HFFc6 (cell line): ENCODE data around the gene SURF2. TPM values are rescaled to one million over a fixed set of nuclear protein-coding genes. Genes with fewer than 3 reads are reported as not detected.

ENCODE experiments used
- DNase-seq: peaks from one replicate; pipeline ENCODE4 v3.0.0-alpha.2; 2018
- H3K27ac Mint-ChIP-seq: 2 replicates; pipeline ENCODE4 v1.8.0; 2020; ENCODE audit warnings: mild to moderate bottlenecking, mixed read lengths
- H3K27me3 Mint-ChIP-seq: 2 replicates; pipeline ENCODE4 v1.8.0; 2021; ENCODE audit warnings: mild to moderate bottlenecking, moderate library complexity, mixed read lengths; ENCODE audit not compliant: insufficient read depth
- H3K36me3 Mint-ChIP-seq: 2 replicates; pipeline ENCODE4 v1.8.0; 2021; ENCODE audit warnings: low read depth, mixed read lengths
- H3K4me1 Mint-ChIP-seq: 2 replicates; pipeline ENCODE4 v1.8.0; 2020; ENCODE audit warnings: low read depth, mixed read lengths
- H3K4me3 Mint-ChIP-seq: 2 replicates; pipeline ENCODE4 v1.8.0; 2020; ENCODE audit warnings: mild to moderate bottlenecking, moderate library complexity, mixed read lengths
- H3K9me3 Mint-ChIP-seq: 2 replicates; pipeline ENCODE4 v1.8.0; 2020; ENCODE audit warnings: mild to moderate bottlenecking, mixed read lengths
- total RNA-seq, 6 experiments: library from RNA; stranded (reverse); fragmentation: NEBNext Ultra II Directional; extraction: Animal tissue kit (Norgen Biotek cat#: 25700); gene quantifications; 2 replicates in 1 of 6; 3 replicates in 5 of 6; pipeline ENCODE4 v1.2.3, GENCODE V29; 2021
- TF ChIP-seq, protein P1 (sequence below): fragments of 200-600 bp; sonication (generic); IDR thresholded peaks from 2 replicates; pipeline ENCODE4 v1.5.0; 2021; ENCODE audit warnings: antibody characterized with exemption, mild to moderate bottlenecking

The SURF2 gene
- total RNA-seq, 6 experiments from 2014 or later, result 16.6 to 20.9 (median 18.2) TPM

DNA sequence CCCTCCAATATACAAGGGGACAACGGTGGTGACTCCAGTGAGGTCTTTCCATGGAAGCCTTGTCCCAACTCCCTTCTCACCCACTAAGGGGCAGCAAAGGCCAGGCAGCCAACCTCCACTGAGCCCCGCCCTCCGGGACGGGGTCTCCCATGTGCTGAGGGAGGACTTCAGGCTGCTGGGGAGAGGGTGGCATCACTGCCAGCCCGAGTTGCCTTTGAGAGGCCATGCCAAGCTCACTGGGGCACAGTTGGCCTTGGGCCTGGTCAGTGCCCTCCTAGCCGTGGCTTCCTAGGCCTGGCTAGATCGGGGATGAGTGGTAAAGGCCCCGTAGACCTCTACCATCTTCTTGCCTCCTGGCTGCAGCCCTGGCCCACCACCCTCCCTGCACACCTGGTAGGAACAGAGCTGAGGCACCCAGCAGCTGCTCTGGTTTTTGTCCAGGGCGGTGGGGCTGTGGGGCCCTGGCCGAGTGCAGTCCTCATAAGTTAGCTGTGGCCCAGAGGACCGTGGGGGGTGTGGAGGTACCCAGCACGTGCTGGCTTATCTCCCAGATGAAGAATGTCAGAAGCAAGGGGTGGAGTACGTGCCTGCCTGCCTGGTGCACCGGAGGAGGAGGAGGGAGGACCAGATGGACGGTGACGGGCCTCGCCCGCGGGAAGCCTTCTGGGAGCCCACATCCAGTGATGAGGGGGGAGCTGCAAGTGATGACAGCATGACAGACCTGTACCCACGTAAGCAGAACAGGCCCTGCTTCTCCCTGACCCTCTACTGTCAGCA is 3.2 kb downstream of the SURF2 start:
- TF ChIP-seq, protein P1, sequence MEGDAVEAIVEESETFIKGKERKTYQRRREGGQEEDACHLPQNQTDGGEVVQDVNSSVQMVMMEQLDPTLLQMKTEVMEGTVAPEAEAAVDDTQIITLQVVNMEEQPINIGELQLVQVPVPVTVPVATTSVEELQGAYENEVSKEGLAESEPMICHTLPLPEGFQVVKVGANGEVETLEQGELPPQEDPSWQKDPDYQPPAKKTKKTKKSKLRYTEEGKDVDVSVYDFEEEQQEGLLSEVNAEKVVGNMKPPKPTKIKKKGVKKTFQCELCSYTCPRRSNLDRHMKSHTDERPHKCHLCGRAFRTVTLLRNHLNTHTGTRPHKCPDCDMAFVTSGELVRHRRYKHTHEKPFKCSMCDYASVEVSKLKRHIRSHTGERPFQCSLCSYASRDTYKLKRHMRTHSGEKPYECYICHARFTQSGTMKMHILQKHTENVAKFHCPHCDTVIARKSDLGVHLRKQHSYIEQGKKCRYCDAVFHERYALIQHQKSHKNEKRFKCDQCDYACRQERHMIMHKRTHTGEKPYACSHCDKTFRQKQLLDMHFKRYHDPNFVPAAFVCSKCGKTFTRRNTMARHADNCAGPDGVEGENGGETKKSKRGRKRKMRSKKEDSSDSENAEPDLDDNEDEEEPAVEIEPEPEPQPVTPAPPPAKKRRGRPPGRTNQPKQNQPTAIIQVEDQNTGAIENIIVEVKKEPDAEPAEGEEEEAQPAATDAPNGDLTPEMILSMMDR, result peak; percentile 56
- Mint-ChIP-seq H3K4me1 (peaks cover 26% of the 10 kb centered on the region), H3K4me3 (no peak overlapping the region), H3K9me3 (no peaks in the 10 kb centered on the region), H3K27ac (peak overlapping the region; percentile 42; the same call in 1 of the 2 replicates), H3K36me3 (peaks cover 34% of the 10 kb centered on the region), H3K27me3 (peaks cover 6% of the 10 kb centered on the region)
- DNase-seq, result no peak

DNA sequence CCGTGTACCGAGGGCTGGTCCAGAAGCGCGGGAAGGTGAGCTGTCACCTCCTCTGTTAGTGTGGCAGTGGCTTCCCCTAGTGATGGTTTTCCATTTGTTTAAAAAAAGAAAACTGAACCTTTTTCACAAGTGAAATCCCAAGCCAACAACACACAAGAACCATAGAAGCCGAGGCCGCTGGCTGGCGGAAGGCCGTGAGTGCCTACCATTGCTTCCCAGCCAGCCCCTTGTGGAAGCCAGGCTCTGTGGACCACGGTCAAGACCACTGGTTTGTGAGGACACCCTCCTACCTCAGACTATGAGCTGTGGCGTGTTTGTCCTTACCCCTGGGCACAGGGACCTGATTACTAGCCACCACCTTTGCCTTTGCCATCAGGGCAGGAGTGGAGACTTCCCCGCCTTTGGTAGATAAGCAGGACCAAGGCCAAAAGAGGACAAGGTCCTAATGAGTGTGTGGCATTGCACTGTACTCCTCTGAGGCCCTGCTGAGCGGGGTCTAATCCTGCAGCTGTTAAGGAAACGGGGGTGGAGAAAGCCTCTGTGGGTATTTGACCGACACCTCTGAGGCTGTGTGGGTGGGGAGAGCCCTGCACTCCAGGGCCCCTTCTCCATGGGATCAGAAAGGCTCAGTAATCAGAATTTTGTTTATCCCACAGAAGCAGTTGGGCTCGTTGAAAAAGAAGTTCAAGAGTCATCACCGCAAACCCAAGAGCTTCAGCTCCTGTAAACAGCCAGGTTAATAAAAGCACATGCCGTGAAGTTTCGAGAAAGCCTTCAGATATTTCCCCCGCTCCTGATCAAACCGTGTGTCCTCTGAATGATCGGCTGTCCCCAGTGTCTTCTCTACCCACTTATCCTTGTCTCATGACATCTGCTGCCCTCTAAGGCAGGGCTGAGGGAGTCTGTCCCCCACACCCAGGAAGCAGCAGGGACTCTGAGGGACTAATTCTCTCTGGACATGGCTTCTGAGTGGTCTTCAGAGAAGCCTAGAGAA is 4.3 kb downstream of the SURF2 start:
- Mint-ChIP-seq H3K4me3 (no peak overlapping the region; the same call in 1 of the 2 replicates), H3K27ac (peak overlapping the region; percentile 45), H3K9me3 (no peaks in the 10 kb centered on the region), H3K36me3 (peaks cover 34% of the 10 kb centered on the region), H3K4me1 (peaks cover 19% of the 10 kb centered on the region), H3K27me3 (peaks cover 6% of the 10 kb centered on the region)
- TF ChIP-seq, protein P1, result no peak
- DNase-seq, result no peak

DNA sequence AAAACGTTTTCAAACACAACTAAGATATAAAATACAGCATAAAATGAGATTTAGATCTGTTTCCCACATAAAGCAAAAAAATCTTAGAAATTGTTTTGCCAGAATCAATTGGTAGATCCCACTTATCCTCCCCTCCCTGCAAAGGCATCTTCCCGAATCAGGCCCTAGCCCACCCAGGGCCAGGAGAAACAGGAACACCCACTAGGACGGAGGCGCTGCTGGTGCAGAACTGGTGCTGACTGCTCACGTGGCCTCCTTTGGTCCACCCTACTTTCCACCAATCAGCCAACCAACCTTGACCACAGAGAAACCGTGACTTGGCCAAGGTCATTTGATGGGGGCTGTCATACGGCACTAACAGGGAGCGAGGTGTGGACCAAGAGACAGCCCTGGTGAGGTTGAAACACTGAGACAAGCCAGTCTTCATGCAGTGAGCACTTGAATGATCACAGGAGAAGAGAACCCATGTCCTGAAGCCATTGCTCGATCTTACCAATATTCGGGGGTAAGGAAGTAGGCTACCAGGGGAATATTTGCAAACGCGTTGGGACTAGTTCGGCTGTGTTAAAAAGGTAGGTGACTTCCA is 5.2 kb downstream of the SURF2 start:
- no peak for DNase-seq
- Mint-ChIP-seq H3K36me3 (peaks cover 34% of the 10 kb centered on the region), H3K27me3 (peaks cover 3% of the 10 kb centered on the region; the same call in 1 of the 2 replicates), H3K4me1 (peaks cover 19% of the 10 kb centered on the region), H3K27ac (peak overlapping the region; percentile 45; the same call in 1 of the 2 replicates), H3K9me3 (no peaks in the 10 kb centered on the region), H3K4me3 (no peak overlapping the region)
- TF ChIP-seq, protein P1, result no peak

DNA sequence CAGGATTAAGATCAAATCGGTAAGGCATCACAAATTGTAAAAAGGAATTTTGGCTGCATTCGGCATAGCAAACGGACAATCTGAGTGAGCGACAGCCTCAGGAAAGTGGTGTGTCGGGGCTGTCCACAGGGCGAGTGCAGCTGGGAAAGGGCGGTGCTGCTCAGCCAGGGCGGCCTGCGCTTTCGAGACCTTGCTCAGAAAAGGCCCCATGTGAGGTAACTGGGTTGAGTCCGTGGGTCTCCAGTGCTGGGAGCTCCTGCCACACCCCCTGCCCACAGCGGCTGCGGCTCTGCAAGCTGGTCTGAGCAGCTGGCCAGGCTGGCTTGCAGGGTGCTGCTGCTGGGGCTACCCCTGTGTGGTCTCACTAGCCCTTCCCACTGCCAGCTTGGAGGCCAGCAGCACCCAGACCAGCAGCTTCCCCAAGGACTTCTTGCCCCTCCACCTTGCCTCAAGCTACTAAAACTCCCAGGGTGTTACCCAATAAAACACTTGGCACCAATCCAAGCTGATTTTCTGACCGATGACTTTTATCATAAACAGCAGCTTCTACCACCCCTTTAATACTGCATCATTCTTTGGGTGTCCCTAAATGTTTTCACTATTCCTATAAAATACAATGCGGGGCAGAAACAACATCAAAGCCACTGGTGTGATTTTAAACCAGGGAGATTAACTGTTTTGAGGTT is 6.2 kb downstream of the SURF2 start:
- TF ChIP-seq, protein P1, result no peak
- Mint-ChIP-seq H3K27ac (peak overlapping the region; percentile 33), H3K27me3 (peaks cover 3% of the 10 kb centered on the region), H3K9me3 (no peaks in the 10 kb centered on the region), H3K36me3 (peaks cover 34% of the 10 kb centered on the region), H3K4me1 (peaks cover 13% of the 10 kb centered on the region), H3K4me3 (no peak overlapping the region)
- DNase-seq, result no peak

DNA sequence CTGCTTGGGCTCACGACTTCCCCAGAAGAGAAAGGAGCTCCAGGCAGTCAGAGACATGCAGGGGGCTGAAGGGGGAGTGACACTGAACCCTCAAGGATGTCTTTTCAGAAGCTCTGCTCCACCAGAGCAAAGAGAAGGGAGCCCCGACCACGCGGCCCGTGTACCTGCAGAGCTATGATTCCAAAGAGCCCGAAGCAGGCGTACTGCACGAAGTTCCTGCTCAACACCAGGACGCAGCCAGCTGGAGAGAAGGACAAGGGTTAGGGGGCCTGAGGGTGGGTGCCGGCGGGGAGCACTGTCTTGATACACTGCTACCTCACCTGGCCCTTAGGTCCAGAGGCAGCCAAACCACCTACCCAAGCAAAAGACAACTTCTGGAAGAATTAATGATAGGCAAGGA is 10.1 kb downstream of the SURF2 start:
- Mint-ChIP-seq H3K27me3 (peaks cover 6% of the 10 kb centered on the region), H3K9me3 (no peaks in the 10 kb centered on the region), H3K36me3 (peaks cover 50% of the 10 kb centered on the region), H3K27ac (no peak overlapping the region), H3K4me3 (no peak overlapping the region), H3K4me1 (peaks cover 33% of the 10 kb centered on the region)
- no peak for DNase-seq
- TF ChIP-seq, protein P1, result no peak
